ENCODE results near the gene ITGA1.

Gene ITGA1

GRCh38 chr5:52869391-52869790 lies 81.7 kb downstream of the ITGA1 start:
- DNase-seq: no peak

GRCh38 chr5:52870448-52870847 lies 82.7 kb downstream of the ITGA1 start:
- DNase-seq: no peak

DNA sequence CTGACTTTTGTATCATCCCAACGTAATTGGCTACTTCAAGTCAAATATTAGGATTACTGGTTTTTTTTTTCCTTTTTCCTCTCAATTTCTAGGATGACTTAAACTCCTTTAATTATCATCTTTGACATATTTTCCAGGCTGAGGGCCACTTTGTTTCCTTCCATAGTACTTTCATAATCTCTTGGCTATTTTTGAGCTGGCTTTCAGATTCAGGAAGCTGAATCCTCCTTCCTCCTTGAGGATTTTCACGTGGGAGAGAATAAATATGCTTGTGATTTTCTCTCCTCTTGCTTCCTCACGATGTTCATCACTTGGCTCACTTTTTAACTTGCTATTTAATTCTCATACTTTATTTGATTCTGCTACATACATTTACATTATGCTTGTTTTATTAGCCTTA lies 88.1 kb downstream of the ITGA1 start:
- DNase-seq: no peak

DNA sequence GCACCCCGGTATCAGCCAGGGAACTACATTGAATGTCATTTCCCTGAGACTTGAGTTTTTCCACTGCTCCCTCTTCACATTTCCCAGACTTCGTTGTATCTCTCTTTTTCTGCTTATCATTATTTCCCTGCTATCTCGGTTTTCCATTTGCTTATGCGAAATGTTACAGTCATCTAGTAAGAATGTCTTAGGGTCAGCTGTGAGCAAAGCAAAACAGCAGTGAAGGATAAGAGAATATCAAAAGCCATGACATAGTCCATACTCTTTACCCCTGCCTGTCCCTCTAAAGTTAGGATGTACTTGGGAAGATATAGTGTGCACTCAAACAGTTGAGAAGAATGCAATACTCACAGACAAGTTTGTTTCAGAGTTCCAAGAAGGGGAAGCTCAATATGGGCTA lies 88.7 kb downstream of the ITGA1 start:
- no peak for DNase-seq

DNA sequence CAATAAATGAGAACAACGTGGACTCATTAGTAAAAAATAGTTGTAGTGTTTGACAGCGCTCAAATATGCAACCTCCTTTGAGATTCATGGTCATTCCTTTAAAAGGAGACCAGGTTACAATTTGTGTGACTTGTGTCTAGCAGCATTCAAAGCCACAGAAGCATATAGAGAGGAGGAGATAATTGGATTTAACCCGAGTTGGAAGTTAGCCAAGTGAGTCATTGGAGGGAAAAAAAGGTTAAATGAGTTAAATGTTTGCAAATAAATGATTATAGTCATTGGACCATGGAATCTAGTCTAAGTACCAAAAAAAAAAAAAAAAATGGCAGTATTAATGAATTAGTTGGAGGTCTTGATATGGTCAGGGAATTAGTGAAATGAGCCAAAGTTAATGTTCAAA lies 90.9 kb downstream of the ITGA1 start:
- DNase-seq: no peak

GRCh38 chr5:52880541-52880940 lies 92.8 kb downstream of the ITGA1 start:
- no peak for DNase-seq

DNA sequence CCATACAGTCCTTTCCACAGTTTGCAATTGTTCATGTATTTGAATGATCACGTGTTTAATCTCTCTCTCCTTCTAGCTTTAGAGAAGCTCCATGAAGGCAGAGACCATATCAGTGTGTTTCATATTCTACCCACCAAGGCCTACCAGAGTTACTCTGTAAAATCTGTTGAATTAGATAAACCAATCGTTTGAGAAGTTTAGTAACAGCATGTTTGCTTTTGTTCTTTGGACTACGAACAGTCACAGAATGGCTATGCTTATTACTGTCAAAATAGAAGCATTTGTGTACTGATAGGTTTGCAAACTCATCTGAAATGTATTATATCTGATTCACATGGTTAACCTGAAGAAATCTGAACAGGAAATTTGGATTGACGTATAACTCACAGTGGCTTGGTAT lies 93.8 kb downstream of the ITGA1 start:
- DNase-seq: no peak

DNA sequence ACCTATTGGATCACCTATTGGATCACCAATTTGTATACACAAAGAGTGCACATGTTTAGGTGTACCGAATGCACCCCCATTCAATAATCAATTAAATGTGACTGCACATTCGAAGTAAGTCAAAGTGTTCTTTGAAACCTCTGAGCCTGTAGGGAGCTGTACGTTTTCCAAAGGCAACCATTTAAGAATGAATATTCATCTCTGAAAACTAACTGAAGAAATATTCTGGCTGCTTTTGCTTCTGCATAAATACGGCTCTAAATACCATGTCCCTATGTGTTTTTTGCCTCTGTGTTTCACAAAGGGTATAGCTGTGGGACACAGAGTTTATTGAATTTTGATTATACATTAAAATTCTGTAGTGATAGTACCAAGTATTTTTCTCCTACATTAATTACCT lies 95.4 kb downstream of the ITGA1 start:
- DNase-seq: no peak

- DNase-seq: no peak
Observed at GRCh38 chr5:52884453-52884852, 96.7 kb downstream of the ITGA1 start.

GRCh38 chr5:52885614-52886013 lies 97.9 kb downstream of the ITGA1 start:
- DNase-seq: no peak

DNA sequence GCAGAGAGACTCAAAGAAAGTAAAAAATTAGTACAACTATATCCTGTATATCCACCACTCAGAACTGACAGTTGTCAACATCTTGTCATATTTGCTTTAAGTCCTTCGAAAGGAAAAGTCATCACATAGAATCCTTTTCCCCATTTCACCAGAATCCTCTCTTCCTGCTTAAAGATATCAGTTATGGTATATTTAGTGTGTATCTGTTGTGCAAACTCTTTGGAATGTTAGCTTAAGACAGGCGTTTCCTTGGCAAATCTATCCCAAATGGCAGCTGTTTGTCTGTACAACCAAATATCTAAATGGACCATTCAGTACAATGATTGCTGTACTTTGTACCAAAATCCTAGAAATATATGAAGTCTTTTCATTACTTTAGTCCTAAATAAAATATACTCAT lies 98.5 kb downstream of the ITGA1 start:
- DNase-seq: no peak

DNA sequence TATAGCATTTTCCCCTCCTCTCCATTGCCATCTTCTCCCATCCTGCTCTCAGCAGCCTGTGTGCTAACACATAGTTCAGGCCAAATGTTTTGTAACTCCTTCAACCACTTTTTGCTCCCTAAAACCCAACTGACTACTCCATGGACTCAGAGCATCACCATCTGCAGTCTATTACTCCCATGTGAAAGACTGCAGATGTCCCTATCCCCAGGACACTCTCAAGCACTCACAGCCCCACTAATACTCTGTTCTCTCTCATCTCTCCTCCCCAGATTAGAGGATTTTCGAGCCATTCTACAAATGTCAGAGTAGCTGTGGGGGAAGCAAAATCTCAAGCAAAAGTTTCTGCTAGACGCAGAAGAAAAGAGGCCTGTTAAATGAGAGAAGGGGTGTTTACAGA lies 99.3 kb downstream of the ITGA1 start:
- no peak for DNase-seq

GRCh38 chr5:52888363-52888762 lies 100.6 kb downstream of the ITGA1 start:
- no peak for DNase-seq

GRCh38 chr5:52892242-52892878 lies 104.6 kb downstream of the ITGA1 start:
- no peak for DNase-seq

- no peak for DNase-seq
Observed at GRCh38 chr5:52893105-52893504, 105.4 kb downstream of the ITGA1 start.

GRCh38 chr5:52893863-52894262 lies 106.1 kb downstream of the ITGA1 start:
- DNase-seq: no peak

GRCh38 chr5:52894451-52894850 lies 106.7 kb downstream of the ITGA1 start:
- DNase-seq: no peak

GRCh38 chr5:52895075-52895474 lies 107.4 kb downstream of the ITGA1 start:
- DNase-seq: no peak

DNA sequence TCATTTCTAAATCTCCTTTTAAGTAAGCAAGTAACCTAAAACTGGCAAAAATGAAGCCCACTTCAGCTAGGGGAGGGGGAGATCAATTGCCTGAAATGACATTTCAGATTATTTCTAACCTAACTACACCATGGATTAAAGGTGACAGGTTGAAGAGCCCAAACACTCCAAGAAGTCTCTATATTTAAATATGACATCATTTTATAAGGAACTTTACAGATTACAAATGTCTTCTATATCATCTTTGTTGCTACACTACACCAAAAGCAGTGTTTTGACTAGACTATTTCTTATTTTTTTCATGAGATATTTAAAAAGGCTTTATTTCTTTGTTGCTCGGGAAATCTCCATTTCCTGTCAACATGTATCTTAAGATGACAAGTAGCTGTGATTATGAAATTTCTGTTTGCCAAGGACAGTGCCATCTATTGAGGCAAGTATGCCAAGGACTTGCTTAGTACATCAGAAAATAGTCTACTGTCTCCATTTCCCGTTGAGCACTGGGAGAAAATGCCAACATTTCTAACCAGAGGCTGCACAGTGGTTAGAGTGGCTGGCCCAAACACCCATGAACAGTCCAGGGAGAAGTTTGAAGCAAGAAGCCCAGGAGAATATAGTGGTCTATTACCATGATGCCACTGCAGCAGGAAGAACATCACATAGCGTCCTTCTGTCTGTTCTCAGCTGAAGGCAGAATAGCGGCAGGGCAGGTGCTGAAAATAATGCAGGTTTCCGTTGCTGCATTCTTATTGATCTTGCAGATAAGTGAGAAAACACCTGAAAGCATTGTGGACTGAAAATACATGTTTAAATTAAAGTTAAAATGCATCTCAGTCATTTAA lies 108.1 kb downstream of the ITGA1 start:
- no peak for DNase-seq

DNA sequence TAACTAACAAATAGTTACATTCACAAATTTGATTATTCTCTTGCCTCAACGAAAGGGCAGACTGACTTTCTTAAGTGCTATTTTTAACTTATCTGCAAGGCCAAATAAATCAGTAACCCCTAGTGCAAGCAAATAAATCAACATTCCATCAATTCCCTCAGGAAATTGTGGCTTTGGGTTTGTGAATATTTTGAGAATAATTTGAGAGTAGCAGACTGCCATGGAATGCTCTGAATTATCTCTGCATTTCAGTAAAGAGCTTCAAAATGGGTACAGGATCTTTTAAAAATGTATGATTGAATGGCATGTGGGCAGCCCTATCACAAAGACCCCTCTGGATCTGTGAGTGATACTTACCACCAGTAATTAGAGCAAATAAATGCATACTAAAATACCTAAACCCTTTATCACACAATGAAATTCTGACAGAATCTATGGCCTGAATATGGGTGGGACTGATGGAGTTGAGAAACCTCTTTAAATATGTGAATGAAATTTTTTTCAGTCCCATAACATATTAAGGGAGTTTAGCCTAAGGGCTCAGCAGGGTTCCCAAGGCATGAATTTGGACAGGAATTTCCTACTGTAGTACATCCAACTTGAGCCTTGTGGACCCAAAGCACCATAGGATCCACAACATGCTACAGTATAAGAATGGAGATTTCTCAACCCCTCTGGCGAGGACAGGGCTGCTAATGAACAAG lies 109.0 kb downstream of the ITGA1 start:
- DNase-seq: no peak

- DNase-seq: no peak
Observed at GRCh38 chr5:52897238-52897614, 109.5 kb downstream of the ITGA1 start.

- DNase-seq: no peak
Observed at GRCh38 chr5:52898961-52899680, 111.4 kb downstream of the ITGA1 start.

GRCh38 chr5:52903142-52903541 lies 115.4 kb downstream of the ITGA1 start:
- no peak for DNase-seq

All from NCI-H2171 (cell line).